Measurements from ENCODE around the gene CCDC13. TPM values are rescaled to one million over a fixed set of nuclear protein-coding genes. Genes with fewer than 3 reads are reported as not detected.

The CCDC13 gene
- total and polyA plus RNA-seq, 2 of the 13 experiments (the other 11 are each of a cell fraction or from before 2014, with no cell fraction given) = 0.22 to 0.51 TPM

DNA sequence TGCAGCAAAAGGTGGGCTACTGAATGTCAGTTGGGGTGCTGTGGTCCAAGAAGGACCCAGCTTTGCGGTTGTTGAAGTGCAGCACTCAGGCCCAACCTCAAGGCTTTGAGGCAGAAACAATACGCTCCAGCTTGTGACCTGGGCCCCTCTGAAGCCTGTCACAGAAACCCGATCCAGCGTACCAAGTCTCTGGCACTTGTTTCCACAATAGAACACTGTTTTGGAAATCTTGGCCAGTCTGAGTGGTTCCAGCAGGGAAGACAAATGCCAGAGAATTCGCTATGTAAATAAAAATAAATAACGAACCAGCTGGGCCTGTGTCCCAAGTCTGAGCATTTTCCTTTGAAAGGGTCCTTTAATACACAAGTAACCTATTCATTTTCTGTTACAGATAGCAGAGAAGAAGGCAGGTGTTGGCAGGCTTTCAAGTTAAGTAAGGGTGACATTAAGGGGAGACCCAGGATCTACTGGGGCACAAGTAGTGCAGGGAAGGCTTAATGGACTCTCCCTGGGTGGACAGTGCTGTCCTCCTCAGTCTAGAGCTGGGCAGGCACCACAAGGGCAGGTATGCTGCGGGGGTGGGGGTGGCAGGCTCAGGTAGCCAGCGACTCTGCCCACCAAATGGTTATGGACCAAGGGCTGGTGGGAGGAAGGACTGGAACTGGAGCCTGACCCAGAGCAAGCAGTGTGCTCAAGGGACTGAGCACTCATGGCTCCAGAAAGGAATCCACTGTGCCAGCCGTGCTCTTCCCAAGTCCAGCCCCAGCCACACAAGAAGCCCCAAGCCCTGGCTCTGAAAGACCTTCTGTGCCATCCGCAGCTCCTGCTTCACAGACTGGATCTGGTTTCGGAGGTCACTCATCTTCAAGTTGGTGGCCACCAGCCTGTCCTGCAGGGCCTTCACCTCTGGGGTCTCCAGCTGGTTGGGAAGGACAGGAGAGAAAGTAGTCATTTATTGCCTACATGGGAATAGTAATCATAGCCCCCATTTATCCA, 26.3 kb downstream of the CCDC13 start:
- H3K79me2 ChIP-seq (ENCODE audit: insufficient read depth, low read length) = no peaks in the 10 kb centered on the region
- FAIRE-seq = no peak
- DNase-seq (ENCODE audit: low spot score) = peak; percentile 54
- no peaks in the 10 kb centered on the region for H3K36me3 ChIP-seq (replicated peaks in 1 of 2; ENCODE audit: control insufficient read depth in 1 of 2, insufficient read depth in 2 of 2, low read length in 2 of 2)
- in situ Hi-C loops (cut with HindIII; ENCODE audit: extremely low pct_ligation_motif_present, low pct_unique_long_range_greater_than_20kb) (loop anchor here (5.0 kb wide), 1 partner anchor 94 kb away; the partner anchor contains the start of gene ZBTB47), intact Hi-C loops (cut with micrococcal nuclease; ENCODE audit: unreplicated experiment) (loop anchor here (5.0 kb wide), 1 partner anchor 94 kb away; the partner anchor contains the start of gene ZBTB47)
- H3K4me1 ChIP-seq (ENCODE audit: insufficient read depth, low read length) = peaks cover 73% of the 10 kb centered on the region
- H4K20me1 ChIP-seq (ENCODE audit: insufficient read depth, low read length) = no peaks in the 10 kb centered on the region
- ChIA-PET CTCF (ENCODE audit: low intra/inter-chr PET ratio, low total read pairs) (no interaction called here), POLR2A (interaction anchor here (0.7 to 4.4 kb wide), 9 partner anchors 10 to 156 kb away, joined by 3 to 33 read pairs (median 4); partner anchors contain the start of genes HIGD1A, NKTR, SS18L2 and ZBTB47)
- TF ChIP-seq ZNF766 (CRISPR knock-in tag; IDR thresholded peaks at IDR 0.05; ENCODE audit: borderline replicate concordance) (no peak), ZNF598 (CRISPR knock-in tag; IDR thresholded peaks at IDR 0.05; ENCODE audit: borderline replicate concordance) (no peak), SOX13 (IDR thresholded peaks at IDR 0.05) (no peak), SOX13 (CRISPR knock-in tag; conservative IDR thresholded peaks at IDR 0.05 in 1 of 2, IDR thresholded peaks at IDR 0.05 in 1 of 2) (peak in 1 of 2 experiments; percentile 47; a peak in 2 of 4 replicates), HDAC2 (CRISPR knock-in tag; IDR thresholded peaks at IDR 0.05) (no peak; the same call in 1 of the 2 replicates), ZSCAN22 (CRISPR knock-in tag; IDR thresholded peaks at IDR 0.05) (no peak), HNRNPL (IDR thresholded peaks at IDR 0.05; ENCODE audit: low read depth, low read length) (0 out of 2 replicates have a peak, but pooled peaks have one; percentile 16), SALL1 (CRISPR knock-in tag; IDR thresholded peaks at IDR 0.05) (no peak)
- TF ChIP-seq, protein P1, sequence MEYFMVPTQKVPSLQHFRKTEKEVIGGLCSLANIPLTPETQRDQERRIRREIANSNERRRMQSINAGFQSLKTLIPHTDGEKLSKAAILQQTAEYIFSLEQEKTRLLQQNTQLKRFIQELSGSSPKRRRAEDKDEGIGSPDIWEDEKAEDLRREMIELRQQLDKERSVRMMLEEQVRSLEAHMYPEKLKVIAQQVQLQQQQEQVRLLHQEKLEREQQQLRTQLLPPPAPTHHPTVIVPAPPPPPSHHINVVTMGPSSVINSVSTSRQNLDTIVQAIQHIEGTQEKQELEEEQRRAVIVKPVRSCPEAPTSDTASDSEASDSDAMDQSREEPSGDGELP (IDR thresholded peaks at IDR 0.05; ENCODE audit: borderline replicate concordance, low read depth) = peak; percentile 23; the same call in 1 of the 2 replicates
- TF ChIP-seq, protein P2, sequence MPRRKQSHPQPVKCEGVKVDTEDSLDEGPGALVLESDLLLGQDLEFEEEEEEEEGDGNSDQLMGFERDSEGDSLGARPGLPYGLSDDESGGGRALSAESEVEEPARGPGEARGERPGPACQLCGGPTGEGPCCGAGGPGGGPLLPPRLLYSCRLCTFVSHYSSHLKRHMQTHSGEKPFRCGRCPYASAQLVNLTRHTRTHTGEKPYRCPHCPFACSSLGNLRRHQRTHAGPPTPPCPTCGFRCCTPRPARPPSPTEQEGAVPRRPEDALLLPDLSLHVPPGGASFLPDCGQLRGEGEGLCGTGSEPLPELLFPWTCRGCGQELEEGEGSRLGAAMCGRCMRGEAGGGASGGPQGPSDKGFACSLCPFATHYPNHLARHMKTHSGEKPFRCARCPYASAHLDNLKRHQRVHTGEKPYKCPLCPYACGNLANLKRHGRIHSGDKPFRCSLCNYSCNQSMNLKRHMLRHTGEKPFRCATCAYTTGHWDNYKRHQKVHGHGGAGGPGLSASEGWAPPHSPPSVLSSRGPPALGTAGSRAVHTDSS (CRISPR knock-in tag; conservative IDR thresholded peaks at IDR 0.05) = no peak
- no peaks in the 10 kb centered on the region for H3K9me3 ChIP-seq (ENCODE audit: low read length)
- no peak overlapping the region for H3K27ac ChIP-seq (ENCODE audit: extremely low read length, insufficient read depth, low read length)
- no peaks in the 10 kb centered on the region for H3K27me3 ChIP-seq (ENCODE audit: control insufficient read depth in 1 of 2, insufficient read depth in 2 of 2, low read length in 2 of 2)
- no peak overlapping the region for H2AFZ ChIP-seq (ENCODE audit: low read length)
- WGBS (ENCODE audit: low lambda C conversion rate) = 27% methylated on average over 8 of the region's 11 CpGs
- BruUV-seq (replicated peaks) = no TSS peak
- H3K4me2 ChIP-seq (ENCODE audit: low read depth, low read length) = peak overlapping the region; percentile 65
- no peak overlapping the region; the same call in 1 of the 2 replicates for H3K9ac ChIP-seq (ENCODE audit: insufficient read depth, low read depth, low read length)
- ATAC-seq = peak; percentile 18
- peak overlapping the region in 1 of 3 experiments; percentile 6; a peak in 1 of 6 replicates for H3K4me3 ChIP-seq (replicated peaks in 1 of 3; ENCODE audit: insufficient read depth in 1 of 3, low read depth in 2 of 3, low read length in 3 of 3)

All from HepG2 (cell line).